Fibroblast of mammary gland (primary cell): ENCODE results near the gene NRXN3.

Experiments
- DNase-seq: peaks from one replicate; pipeline ENCODE4 v3.0.0-alpha.2; 2010; ENCODE audit warnings: low read depth
- H3K4me3 ChIP-seq: 2 replicates; pipeline ENCODE4 v1.5.1; 2011; ENCODE audit warnings: low read depth, mild to moderate bottlenecking, low read length, moderate library complexity; ENCODE audit not compliant: control insufficient read depth
- CTCF ChIP-seq: conservative IDR thresholded peaks from 2 replicates; pipeline ENCODE4 v1.5.1; 2011; ENCODE audit warnings: low read depth, low read length, inconsistent platforms; ENCODE audit not compliant: control insufficient read depth, insufficient read depth

NRXN3 gene

DNA sequence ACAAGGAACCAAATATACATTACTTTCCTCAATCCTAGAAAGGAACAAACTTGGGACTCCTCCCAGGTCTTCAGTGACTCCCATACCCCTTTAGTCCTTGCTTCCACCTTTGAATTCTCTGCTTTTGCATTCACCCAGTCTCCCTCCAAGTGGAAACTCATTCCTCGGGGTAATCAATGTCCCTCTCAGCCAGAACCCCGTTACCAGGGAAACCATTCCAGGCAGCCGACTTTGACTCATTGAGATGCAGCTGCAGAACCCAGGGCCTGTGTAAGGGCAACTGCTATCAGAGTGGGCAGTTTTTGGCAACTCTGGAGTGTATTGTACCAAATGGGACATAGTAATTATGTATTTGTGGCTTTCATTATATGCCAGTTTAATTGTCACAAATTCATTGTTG, 186.2 kb downstream of the NRXN3 start:
- DNase-seq: no peak
- TF ChIP-seq CTCF: no peak

GRCh38 chr14:78358591-78358990, 188.4 kb downstream of the NRXN3 start:
- no peak overlapping the region for H3K4me3 ChIP-seq
- DNase-seq: no peak
- TF ChIP-seq CTCF: no peak

More for the DNA sequence above, 186.2 kb downstream of the NRXN3 start:
- no peak overlapping the region for H3K4me3 ChIP-seq

DNA sequence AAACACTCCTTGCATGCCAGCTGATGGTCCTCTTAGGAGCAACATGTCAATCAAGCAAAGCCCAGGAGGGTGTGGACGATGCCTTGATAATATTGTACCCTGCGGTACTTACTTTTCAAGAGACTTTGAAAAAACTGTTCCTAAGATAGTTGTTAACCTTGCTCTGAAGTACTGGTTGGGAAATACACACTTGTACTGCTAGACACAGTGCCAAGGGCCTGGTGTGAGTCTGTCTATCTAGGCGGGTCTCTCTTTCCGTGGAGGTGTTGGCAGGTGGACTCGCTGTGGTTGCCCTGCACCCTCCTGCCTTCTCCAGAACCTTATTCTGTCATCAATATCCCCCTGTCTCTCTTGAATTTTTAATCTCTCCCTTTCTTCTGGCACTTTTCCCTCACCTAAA, 189.4 kb downstream of the NRXN3 start:
- no peak for TF ChIP-seq CTCF
- no peak overlapping the region for H3K4me3 ChIP-seq
- no peak for DNase-seq

GRCh38 chr14:78363008-78363407, 192.8 kb downstream of the NRXN3 start:
- no peak for TF ChIP-seq CTCF

GRCh38 chr14:78367355-78367754, 197.2 kb downstream of the NRXN3 start:
- no peak for DNase-seq
- TF ChIP-seq CTCF: no peak

More at GRCh38 chr14:78363008-78363407, 192.8 kb downstream of the NRXN3 start:
- DNase-seq: no peak
- no peak overlapping the region for H3K4me3 ChIP-seq

GRCh38 chr14:78383060-78383459, 212.9 kb downstream of the NRXN3 start:
- no peak for DNase-seq
- H3K4me3 ChIP-seq: no peak overlapping the region
- no peak for TF ChIP-seq CTCF

More at GRCh38 chr14:78367355-78367754, 197.2 kb downstream of the NRXN3 start:
- no peak overlapping the region for H3K4me3 ChIP-seq

- H3K4me3 ChIP-seq: no peak overlapping the region
- no peak for TF ChIP-seq CTCF
These were observed 228.0 kb downstream of the NRXN3 start for GRCh38 chr14:78398216-78398615.

More at GRCh38 chr14:78398216-78398615, 228.0 kb downstream of the NRXN3 start:
- DNase-seq: no peak
